Prostate gland (tissue), 2 donors: ENCODE data around the gene NRF1. TPM values are rescaled to one million over a fixed set of nuclear protein-coding genes. Genes with fewer than 3 reads are reported as not detected.

ENCODE experiments used
- DNase-seq: peaks from one replicate; pipeline ENCODE4 v3.0.0-alpha.2; 2019; ENCODE audit warnings: low spot score
- H3K27ac ChIP-seq, 2 donors: fragments of 200-600 bp; sonication (generic); 2 replicates each; pipeline ENCODE4 v1.5.1; 2017 to 2019
- H3K27me3 ChIP-seq: fragments of 200-600 bp; sonication (generic); replicated peaks from 2 replicates; pipeline ENCODE4 v1.5.1; 2019; ENCODE audit not compliant: insufficient read depth
- H3K36me3 ChIP-seq, 2 donors: fragments of 200-600 bp; sonication (generic); 1 replicate in 1 of 2; 2 replicates in 1 of 2; pipeline versions ENCODE4 v1.5.1 to v1.8.1; 2017 to 2019
- H3K4me1 ChIP-seq: fragments of 200-600 bp; sonication (generic); replicated peaks from 2 replicates; pipeline ENCODE4 v1.5.1; 2019
- H3K4me3 ChIP-seq, 2 donors: fragments of 200-600 bp; sonication (generic); 2 replicates each; pipeline ENCODE4 v1.5.1; 2017 to 2019
- H3K9me3 ChIP-seq: fragments of 200-600 bp; sonication (generic); 2 replicates; pipeline ENCODE4 v1.5.1; 2017
- POLR2A ChIP-seq: fragments of 450-650 bp; IDR thresholded peaks from one replicate; pipeline ENCODE4 v1.6.1; 2016; ENCODE audit warnings: antibody characterized with exemption, mild to moderate bottlenecking
- POLR2AphosphoS5 ChIP-seq: sonication (generic); formaldehyde crosslinking; IDR thresholded peaks from one replicate; pipeline ENCODE4 v1.6.1; 2017; ENCODE audit warnings: antibody characterized with exemption
- WGBS: methylation state at CpG from one replicate; pipeline ENCODE4 v1.1.5; 2018; 5-methylcytosine and 5-hydroxymethylcytosine counted together
- intact Hi-C: fragments of 100-400 bp; cut with DNase I; formaldehyde crosslinking; loops from one replicate; pipeline ENCODE4 v1.14.2; 2022
- total RNA-seq, 2 donors: library from RNA; depleted of rRNA; stranded (reverse); fragments of >200 nt; gene quantifications; one replicate each; pipeline ENCODE4 v1.1.0, GENCODE V29; 2016
- TF ChIP-seq, protein P1 (sequence below), 4 experiments: fragments of 200-600 bp in 2 of 4; fragments of 450-650 bp in 2 of 4; sonication (generic) in 2 of 4; IDR thresholded peaks; 1 replicate in 3 of 4; 2 replicates in 1 of 4; pipeline ENCODE4 v1.5.1; 2016 to 2019; ENCODE audit warnings: antibody characterized with exemption in 4 of 4, mild to moderate bottlenecking in 2 of 4, moderate library complexity in 2 of 4

The NRF1 gene
- total RNA-seq, 2 donors from 2014 or later, result 22.3 to 27.0 TPM

DNA sequence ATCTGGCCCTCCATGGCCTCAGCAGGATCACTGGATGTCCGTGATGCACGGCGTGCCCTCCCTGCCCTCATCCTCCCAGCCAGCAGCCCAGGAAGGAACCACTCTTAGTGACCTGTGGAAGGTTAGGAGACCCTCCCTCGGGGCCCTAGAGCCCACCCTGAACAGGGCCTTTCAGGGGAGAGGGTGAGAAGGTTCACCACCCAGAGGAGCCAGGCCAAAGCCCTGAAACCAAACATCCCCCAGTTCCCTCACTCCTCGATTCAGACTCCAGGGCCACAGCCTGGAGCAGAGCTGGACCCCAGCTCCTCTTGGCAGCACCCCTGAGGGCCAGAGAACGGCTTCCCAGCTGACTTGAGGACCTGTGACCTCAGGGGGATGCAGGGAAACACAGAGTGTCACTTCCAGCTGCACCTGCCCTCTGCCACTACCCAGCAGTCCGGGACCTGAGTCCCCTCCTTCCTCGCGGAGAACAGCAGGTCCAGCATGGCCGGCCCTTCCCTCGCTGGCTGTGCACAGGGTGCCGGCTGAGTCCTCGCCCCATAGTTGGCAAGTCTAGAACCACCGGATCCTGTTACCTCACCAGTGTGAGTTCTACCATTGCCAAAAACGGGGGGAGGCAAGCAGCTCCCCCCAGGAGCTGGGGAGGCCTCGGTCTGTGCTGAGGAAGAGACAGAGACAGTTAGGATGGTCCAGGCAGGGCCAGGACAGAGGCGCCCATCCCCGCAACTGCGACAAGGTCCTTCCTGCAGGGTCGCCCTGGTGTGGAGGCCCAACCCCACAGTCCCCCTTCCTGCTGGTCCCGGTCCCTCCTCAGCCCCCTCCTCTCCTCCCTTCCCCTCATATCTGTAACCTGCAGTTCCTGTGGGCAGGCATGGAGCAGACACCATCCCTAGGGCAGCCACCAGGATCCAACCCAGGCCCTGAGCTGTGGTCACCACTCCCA, 158.6 kb downstream of the NRF1 start:
- Histone ChIP-seq H3K36me3 (no peaks in the 10 kb centered on the region), H3K27ac (no peak overlapping the region), H3K9me3 (no peaks in the 10 kb centered on the region), H3K4me1 (no peaks in the 10 kb centered on the region), H3K27me3 (no peaks in the 10 kb centered on the region), H3K4me3 (no peak overlapping the region)
- TF ChIP-seq POLR2AphosphoS5 (no peak), POLR2A (no peak)
- TF ChIP-seq, protein P1, sequence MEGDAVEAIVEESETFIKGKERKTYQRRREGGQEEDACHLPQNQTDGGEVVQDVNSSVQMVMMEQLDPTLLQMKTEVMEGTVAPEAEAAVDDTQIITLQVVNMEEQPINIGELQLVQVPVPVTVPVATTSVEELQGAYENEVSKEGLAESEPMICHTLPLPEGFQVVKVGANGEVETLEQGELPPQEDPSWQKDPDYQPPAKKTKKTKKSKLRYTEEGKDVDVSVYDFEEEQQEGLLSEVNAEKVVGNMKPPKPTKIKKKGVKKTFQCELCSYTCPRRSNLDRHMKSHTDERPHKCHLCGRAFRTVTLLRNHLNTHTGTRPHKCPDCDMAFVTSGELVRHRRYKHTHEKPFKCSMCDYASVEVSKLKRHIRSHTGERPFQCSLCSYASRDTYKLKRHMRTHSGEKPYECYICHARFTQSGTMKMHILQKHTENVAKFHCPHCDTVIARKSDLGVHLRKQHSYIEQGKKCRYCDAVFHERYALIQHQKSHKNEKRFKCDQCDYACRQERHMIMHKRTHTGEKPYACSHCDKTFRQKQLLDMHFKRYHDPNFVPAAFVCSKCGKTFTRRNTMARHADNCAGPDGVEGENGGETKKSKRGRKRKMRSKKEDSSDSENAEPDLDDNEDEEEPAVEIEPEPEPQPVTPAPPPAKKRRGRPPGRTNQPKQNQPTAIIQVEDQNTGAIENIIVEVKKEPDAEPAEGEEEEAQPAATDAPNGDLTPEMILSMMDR (IDR thresholded peaks at IDR 0.05), result no peak
- intact Hi-C loops, result no loop called here
- no peak for DNase-seq
- 88% methylated on average over 21 of the region's 21 CpGs for WGBS

DNA sequence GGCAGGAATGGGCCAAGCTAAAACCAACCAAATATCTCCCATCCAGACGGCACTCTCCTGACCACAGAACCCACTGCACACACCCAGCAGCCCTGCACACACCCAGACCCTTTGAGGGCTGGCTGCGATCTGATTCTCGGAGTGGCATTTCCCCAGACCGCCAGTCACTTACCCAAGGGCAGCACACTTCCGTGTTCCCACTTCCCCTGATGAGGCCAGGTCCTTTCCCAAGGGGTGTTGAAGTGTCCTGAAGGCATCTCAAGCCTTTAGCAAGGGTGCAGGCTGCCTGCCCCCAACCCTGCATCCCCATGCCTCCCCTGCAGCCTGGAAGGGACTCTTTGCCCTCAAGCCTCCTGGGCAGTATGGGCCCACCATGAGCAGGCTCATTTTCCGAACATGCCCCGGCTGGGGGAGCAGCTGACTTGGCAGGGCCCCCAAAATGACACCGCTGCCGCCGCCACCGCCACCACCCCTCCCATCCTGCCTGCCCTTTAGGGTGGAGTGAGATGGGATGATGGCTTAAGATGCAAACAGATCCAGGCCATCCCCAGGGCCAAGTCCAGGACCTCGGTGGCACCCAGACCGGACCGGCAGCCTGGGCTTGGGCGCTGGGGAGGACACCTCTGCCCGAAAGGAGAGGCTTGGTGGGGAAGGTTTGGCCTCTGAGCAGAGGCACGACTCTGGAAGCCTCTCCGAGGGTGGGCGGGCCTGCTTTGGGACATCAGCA, 159.8 kb downstream of the NRF1 start:
- WGBS, result 90% methylated on average over 18 of the region's 19 CpGs
- H3K36me3 ChIP-seq, result no peaks in the 10 kb centered on the region
- no peaks in the 10 kb centered on the region for H3K4me1 ChIP-seq
- DNase-seq, result no peak
- TF ChIP-seq, protein P1 (IDR thresholded peaks at IDR 0.05), result no peak
- no peak for TF ChIP-seq POLR2AphosphoS5
- TF ChIP-seq POLR2A, result no peak
- H3K4me3 ChIP-seq, result no peak overlapping the region
- H3K9me3 ChIP-seq, result no peaks in the 10 kb centered on the region
- intact Hi-C loops, result no loop called here
- no peaks in the 10 kb centered on the region for H3K27me3 ChIP-seq
- H3K27ac ChIP-seq, result no peak overlapping the region

DNA sequence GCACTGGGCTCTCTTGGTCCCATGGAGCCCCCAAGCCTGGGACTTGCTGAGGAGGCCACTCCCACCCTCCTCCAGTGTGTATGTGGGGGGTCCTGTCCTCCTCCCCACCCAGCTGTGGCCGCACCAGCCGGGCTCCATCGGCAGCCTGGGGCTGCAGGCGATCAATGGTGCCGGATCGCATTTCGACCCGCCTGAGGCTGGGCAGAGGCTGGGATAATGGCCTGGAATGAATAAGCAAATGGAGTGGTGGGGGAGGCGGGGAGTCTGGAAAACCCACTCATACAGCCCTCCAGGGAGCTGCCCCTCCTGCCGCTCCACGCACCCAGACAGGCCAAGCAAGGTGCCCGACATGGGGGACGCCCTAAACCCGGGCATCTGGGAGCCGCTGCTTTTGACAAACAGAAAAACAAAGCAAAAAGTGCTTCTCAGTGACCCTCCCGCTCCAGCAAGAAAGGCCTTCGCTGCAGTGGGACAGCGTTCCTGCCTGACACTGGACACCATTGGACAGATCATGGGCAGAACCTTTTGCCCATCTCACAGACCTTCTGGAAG, 160.5 kb downstream of the NRF1 start:
- TF ChIP-seq, protein P1 (IDR thresholded peaks at IDR 0.05), result no peak
- TF ChIP-seq POLR2AphosphoS5, result no peak
- TF ChIP-seq POLR2A, result no peak
- 75% methylated on average over 18 of the region's 18 CpGs for WGBS
- Histone ChIP-seq H3K4me1 (no peaks in the 10 kb centered on the region), H3K36me3 (no peaks in the 10 kb centered on the region), H3K27ac (no peak overlapping the region), H3K9me3 (no peaks in the 10 kb centered on the region), H3K27me3 (no peaks in the 10 kb centered on the region), H3K4me3 (no peak overlapping the region)
- intact Hi-C loops, result no loop called here
- DNase-seq, result no peak

DNA sequence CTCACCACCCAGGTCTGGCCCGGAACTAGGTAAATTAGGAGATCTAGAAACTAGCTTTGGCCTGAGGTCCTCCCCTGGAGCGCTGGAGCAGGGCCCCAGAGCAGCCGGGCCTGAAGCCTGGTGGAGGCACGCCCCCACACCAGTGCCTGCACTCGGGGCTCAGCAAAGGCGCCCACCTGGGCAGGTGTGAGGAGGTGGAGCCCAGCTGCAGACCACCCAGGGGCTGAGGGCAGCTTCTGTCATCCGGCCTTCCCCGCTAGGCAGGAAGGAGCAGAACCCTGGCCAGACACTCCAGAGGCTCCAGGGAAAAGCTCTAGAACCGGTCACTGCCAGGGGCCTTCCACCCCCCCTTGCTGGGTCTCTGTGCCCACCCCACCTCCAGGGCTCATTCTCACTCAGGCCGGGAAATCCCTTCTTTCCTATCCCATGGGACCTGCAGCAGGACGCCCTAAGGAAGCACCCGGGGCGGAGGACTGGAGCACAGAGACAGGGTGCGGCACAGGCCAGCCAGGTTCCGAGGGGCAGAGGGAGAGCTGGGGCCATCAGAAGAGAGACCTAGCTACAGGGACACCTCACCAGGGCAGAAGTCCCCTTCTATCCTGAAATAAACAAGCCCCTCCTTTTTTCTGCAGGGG, 161.2 kb downstream of the NRF1 start:
- 96% methylated on average over 9 of the region's 15 CpGs for WGBS
- Histone ChIP-seq H3K4me1 (no peaks in the 10 kb centered on the region), H3K9me3 (no peaks in the 10 kb centered on the region), H3K4me3 (no peak overlapping the region), H3K27ac (no peak overlapping the region), H3K36me3 (no peaks in the 10 kb centered on the region), H3K27me3 (no peaks in the 10 kb centered on the region)
- DNase-seq, result no peak
- TF ChIP-seq, protein P1 (IDR thresholded peaks at IDR 0.05), result no peak
- no peak for TF ChIP-seq POLR2A
- TF ChIP-seq POLR2AphosphoS5, result no peak
- intact Hi-C loops, result no loop called here
